HG03354 (cell line): ENCODE measurements around the gene SLC9B2.

Source experiments
- ATAC-seq: cut with Tn5 transposase; IDR thresholded peaks from one replicate; pipeline ENCODE4 v1.9.1; 2021; ENCODE audit warnings: mild to moderate bottlenecking; ENCODE audit not compliant: unreplicated experiment, poor library complexity, severe bottlenecking

The SLC9B2 gene

DNA sequence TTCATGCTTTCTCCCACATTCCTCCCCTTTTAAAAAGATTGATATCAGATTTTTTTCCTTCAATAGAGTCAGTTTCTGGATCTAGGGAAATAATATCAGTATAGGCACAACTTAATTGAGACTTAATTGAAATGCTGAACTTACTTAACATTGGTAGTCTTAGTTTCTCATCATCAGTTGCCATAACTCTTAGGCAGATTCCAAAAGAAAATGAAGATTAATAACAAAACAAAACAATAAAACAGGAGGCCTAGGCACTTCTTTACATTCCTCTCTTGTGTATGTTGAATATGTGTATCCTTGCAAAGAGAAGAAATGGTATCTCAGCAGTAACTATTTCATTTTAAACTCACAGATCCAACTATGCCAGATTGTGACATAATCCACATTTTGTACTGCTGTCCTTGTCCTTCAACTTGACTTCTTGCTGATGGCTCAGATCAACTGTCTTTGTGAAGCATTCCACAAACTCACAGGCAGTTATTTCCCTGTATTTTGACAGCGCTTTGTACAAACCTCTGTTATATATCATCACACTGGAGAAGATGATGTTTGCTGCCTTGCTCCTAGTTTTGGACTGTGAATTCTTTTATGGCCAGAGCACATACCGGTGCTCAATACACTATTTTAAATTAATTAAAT lies 9.1 kb upstream of the SLC9B2 start:
- ATAC-seq: no peak

DNA sequence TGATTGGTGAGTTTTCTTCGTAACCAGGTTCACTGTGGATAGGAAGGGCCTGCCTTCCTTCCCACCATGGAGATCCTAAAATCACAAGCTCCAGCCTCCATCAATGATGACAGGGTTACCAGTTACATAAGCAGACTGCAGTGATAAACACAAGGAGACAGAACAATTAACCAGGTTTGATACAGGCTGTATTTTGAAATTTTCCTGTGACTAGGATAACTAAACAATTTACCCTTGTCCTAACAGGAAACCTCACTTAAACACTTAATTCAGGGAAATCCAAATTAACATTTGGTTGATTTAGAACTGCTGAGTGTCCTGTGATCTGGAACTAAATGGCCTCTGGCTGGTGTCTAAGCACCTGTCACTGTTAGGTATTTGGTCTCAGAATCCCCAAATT lies 3.1 kb upstream of the SLC9B2 start:
- ATAC-seq: no peak

DNA sequence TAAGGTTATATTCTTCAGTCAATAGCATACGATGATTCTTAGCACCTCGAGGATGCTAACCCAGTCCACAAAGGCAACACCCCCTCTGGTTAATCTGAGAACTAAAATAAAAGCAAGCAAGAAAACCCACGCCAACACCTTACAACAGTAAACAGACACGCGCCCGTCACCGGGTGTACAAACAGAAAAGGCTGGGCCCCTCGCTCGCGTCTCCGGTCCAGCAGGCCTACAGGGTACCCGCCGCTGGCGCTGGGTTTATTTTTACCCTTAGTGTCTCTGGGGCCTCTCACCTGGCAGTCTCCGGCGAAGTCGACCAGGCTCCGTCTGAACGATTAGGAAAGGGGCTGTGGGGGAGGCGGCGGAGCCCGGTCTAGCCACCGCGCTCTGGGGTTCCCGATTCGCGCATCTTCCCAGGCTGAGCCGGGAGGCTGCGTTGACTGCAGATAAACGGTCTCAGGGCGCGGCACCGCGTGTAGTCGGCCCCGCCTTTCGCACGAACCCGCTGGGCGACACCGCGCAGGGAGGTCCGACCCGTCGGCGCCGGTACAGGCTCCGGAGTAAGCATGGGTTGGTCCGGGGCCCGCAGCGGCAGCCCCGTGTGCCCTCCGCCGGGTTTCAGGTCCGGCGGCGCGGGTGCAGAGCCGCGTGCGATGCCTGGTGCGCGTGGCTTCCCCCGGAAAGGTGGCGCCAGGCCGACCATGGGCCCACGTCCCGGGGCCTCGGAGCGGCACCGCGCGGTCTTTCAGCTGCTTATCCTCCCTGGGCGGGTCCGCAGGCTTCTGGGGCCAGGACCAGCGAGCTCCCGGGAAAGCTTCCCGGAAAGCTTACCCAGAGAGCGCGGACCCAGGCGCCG lies 441 bp downstream of the SLC9B2 start:
- ATAC-seq: peak; percentile 66

DNA sequence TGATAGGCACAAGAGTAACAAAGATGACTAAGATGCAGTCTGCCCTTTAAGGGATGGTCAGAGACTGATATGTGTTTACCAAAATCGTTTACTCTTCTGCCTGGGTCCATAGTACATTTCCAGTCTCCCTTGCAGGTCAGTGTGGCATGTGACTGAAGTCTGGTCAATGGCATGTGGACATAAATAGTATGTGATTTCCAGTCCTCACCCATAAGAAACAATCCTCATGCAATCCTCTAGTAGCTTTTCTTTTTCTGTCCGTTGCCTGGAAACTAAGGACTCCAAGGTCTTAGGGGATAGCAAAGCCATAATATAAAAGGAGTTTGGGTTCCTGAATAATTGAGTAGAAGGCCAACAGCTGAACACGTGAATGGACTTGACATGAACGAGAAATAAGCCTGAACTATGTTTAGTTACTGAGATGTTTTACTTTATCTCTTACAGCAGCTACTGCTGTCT lies 1.1 kb downstream of the SLC9B2 start:
- ATAC-seq: peak; percentile 1

DNA sequence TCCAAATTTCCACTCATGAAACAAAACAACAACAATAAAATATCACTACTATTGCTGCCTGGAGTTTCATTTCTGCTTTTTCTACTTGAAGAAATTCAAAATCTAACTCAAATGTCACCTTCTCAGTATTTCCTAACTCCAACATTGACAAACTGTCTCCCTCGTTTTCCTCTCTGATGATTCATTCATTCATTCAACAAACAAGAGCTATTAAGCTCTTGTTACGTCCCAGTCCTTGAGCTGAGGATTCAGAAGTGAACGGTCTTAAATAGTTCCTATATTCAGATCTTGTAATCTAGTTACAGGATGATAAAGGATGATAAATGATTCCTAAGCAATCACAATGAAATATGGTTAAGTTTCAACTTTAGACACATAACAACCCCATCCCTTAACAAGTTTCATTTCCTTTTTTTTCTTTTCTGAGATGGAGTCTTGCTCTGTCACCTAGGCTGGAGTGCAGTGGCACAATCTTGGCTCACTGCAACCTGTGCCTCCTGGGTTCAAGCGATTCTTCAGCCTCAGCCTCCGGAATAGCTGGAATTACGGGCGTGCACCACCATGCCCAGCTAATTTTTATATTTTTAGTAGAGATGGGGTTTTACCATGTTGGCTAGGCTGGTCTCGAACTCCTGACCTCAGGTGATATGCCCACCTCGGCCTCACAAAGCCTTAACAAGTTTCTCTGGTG lies 1.7 kb downstream of the SLC9B2 start:
- peak; percentile 37 for ATAC-seq

DNA sequence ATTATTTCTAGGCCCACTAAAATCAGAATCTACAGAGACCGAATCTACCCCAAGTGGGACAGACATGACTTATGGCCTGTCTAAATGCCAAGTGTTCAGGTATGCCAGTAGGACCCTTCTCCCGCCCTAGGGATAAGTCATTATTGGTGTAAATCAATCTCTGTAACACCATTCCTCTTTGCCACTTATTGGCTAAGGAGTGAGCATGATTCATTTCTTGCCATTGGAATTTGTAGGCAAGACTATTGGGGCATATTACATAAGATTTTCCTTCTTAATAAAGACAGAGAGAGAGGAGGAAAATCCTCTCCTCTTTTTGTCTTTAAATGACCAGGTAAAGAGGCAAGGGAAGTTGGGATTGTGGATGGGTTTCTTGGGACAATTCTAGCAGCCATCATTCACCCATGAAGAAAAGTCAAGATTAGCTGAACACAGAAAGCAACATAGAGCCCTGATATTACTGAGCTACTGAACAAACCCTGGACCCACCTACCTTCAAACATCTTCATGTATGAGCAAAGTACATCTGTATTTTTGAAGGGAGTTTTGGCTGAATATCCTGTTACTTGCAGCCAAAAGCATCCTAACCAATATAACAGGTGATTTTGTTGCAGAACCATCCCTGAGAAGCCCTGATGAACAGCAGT lies 2.6 kb downstream of the SLC9B2 start:
- ATAC-seq: no peak

DNA sequence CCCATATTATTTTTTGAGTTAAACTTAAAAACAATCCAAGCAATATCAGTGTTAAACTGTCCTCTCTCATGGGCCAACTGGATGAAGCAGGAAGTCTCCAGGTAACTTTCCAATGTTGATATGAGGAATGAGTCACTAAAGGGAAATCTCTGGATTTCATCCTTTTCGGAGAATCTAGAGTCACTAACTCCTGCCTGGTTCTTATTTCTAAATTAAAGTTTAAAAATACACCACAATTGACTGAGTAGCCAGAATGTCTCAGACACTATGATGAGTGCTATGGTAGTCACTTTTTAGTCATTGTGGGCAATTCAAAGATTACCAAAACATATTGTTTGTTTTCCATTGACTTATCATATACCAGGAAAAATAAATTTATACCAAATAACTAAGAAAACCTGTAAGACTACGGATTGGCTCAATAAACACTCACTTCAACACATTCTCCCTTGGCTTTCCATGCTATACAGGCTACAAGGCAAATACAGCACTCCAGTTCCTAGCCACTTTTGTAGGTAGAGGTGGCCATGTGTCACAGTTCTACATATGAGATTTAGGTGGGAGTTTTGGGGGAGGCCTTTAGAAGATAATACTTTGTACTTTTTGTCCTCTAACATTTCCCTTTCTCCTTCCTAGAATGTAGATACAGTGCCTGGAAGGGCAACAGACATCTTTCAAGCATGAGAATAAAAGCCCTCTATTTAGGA lies 8.6 kb downstream of the SLC9B2 start:
- ATAC-seq: no peak

DNA sequence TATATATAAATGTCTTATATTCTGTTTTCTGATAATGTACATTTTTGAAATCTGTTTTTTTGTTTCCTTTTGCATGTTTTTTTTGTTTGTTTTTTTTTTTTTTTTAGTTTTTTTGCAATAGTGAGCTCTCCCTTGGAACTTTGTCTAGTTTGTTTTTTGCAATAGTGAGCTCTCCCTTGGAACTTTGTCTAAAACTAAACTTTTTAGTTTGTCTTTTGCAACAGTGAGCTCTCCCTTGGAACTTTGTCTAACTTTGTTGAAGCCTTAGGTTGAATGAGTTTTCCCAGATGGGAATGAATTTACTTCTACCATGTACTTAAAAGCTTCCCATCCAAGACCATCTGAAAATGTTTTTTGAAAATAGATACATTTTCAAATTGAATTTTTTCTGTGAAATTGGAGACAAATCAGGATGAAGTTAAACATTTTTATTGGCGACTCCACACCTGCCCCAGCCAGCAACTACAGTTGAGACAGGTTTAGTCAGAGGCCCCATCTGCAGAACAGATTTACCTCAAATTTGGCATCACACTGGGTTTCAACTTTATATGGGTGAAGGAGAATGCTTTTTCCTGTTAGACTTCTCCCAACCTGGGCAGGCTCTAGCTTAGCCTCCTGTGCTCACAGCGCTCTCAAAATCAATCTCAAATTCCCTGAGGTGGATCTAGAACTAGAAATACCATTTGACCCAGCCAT lies 16.0 kb downstream of the SLC9B2 start:
- ATAC-seq: no peak

DNA sequence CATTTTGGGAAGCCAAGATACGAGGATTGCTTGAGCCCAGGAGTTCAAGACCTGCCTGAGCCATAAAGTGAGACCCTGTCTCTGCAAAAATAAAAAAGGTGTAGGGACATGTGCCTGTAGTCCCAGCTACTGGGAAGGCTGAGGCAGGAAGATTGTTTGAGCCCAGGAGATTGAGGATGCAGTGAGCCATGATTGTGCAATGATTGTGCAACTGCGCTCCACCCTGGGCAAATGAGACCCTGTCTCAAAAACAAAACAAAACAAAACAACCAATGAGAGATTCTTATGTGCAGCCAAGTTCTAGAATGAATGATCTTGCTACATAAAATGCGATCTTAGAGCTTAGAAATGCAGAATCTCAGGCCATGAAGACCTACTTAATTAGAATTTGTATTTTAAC lies 22.5 kb downstream of the SLC9B2 start:
- no peak for ATAC-seq

DNA sequence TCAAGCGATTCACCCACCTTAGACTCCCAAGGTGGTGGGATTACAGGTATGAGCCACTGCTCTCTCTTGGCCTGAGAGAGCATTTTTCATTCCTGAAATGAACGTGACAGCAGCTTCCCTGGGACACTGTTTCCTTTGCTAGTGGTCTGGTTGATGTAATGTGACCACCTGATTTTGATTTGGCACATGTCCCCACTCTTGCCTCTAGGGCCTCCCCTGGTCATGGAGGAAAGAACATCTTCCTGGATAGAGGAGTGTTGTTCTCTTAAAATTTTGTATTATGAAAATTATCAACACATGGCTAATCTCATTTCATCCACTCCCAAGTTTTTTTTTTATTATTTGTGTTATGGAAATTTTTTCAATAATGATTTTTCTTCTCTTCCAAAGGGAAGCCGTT lies 23.8 kb downstream of the SLC9B2 start:
- ATAC-seq: no peak

DNA sequence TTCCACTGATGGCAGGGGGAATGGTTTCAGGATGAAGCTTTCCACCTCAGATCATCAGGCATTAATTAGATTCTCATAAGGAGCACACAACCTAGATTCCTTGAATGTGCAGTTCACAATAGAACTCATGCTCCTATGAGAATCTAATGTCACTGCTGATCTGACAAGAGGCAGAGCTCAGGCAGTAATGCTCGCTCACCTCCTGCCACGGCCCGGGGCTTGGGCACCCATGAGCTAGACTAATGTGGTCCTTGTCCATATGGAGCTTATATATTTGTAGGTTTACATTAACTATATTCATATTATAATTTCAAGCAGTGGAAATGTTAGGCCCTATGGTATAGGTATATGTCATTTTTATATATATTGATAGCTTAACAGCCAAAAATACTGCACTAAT lies 24.4 kb downstream of the SLC9B2 start:
- ATAC-seq: no peak

DNA sequence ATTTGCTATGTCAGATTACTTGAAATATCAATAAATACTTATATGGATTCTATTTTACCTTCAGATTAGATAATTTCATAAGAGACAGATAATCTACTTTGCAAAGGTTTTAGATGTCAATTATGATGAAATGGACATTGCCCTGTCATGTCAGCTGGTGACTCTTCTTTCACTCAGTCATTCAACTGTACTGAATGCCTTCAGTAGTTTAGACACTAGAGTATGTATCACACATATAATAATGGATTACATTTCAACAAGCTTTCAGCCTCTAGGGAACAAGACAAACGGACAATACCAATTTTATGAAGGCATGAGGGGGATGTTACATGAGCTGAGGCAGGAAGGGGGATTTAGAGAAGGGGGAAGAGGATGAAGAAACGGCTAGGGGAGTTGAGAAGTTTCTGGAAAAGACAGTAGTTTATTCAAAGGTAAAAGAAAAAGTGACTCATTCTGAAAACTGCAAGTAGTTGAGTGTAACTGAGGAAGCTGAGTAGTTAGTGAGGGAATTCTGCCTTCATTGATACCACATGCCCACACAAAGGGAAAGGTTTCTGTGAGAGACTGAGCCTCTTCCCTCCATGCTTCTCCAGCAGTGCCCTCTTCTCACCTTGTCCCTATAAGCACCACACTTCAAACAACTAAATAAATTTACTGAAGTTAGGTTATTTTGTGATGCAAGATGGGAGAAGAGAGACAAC lies 25.7 kb downstream of the SLC9B2 start:
- ATAC-seq: no peak

DNA sequence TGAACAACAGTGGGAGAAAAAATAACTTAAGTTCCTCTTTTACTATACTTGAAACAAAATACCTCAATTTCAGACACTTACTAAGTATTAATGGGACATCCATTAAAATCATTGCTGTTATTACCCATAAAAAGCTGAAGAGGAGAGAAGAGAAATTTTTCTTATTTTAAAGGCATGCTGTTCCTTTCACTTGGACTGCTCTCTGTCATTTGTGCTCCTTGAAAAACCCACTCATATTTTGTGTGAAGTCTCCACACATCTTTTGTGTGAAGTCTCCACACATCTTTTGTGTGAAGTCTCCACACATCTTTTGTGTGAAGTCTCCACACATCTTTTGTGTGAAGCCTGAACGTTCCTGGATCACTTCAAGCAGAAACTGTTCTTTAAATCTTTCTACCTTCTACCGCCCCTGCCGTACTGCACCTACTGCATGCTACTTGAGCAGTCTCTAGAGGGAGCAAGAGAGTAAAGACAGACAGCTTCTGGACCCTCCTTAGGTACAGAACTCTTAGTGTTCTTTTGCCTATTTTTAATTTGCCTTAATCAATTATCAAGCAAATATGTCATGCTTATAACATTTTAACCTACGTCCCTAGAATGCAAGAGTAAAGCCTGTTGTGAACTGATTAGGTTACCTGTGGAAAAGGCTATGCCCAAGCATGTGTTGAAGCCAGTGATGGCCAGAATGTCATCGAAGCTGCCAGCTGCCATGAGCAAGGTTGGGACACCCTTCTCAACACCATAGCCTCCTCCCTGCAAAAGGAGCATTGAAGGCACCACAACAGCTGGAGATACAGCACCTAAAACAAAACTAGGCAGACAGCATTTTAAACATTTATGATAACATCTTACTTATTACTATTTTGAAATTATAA lies 29.9 kb downstream of the SLC9B2 start:
- peak; percentile 96 for ATAC-seq

DNA sequence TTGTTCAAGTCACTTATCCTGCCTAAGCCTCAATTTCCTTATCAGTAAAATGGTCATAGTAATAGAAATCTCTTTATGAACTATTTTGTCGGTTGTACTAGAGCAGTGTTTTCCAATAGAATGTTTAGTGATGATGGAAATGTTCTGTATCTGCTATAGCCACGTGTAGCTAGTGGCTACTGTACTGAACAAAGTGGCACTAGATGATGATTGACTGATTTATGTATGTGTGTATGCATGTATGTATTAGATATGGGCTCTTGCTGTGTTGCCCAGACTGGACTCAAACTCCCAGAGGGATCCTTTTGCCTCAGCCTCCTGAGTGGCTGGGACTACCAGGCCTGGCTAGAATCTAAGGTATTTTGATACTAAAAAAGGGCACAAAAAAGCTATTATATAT lies 32.4 kb downstream of the SLC9B2 start:
- ATAC-seq: no peak

DNA sequence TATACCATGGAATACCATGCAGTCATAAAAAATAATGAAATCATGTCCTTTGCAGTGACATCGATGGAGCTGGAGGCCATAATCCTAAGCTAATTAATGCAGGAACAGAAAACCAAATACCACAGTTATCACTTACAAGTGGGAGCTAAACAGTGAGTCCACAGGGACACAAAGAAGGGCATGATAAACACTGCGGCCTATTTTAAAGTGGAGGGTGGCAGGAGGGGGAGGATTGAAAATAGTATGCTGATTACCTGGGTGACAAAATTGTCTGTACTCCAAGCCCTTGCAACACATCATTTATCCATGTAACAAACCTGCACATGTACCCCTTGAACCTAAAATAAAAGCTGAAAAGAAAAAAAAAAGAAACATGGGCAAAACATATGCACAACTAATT lies 40.4 kb downstream of the SLC9B2 start:
- ATAC-seq: no peak

DNA sequence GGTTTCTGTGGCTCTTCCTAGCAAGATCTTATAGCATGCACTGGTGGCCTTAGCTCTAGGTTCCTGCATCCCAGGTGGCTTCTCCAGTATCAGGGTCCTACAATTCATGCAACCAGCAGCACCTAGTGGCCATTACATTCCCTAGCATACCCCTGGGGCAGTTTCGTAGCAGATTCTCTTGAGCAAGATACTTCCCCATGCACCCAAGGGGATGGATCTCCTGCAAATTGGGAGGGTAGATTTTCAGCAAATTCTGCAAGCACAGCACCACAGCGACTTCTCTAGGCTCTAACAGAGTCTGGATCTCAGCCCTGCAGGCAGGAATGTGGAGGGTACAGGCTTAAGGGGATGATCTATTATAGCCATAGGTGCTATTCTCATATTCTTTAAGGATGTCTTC lies 44.0 kb downstream of the SLC9B2 start:
- ATAC-seq: peak; percentile 93

DNA sequence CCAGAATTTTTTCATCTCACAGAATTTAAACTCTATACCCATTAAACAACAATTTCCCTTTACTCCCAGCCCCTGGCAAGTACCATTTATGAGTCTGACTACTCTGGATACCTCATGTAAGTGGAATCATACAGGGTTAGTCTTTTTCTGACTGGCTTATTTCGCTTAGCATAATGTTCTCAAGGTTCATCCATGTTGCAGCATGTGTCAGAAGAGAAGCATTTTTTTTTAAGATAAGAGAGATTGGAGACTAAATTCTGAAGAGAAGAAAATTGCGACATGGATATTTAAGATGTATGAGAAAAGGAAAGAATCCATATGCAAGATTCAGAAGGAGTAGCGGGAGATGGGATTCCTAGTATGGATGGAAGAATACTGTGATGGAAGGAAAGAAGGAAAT lies 45.8 kb downstream of the SLC9B2 start:
- ATAC-seq: no peak

DNA sequence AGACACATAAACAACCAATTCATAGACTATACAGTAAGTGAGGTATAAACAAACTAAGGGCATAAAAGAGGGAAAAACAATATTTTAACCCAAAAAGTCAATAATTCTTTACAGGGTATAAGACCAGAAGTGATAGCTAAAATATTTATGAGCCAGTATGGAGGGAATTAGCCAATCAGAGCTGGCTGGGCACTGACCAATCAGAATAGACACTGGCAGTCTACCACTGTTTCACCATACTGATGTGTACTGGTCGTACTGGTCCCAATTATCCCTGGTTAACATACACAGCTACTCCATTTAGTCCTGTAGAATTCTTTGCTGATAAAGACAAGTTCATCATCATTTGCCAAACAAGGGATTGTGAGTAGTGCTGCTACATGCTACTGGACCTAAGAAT lies 47.3 kb downstream of the SLC9B2 start:
- no peak for ATAC-seq
